Testis (tissue), 3 donors: ENCODE measurements around the gene ELF5. TPM values are rescaled to one million over a fixed set of nuclear protein-coding genes. Genes with fewer than 3 reads are reported as not detected.

Source experiments
- DNase-seq: peaks from one replicate; pipeline ENCODE4 v3.0.0-alpha.2; 2019
- H3K27ac ChIP-seq, 2 donors: fragments of 200-600 bp; sonication (generic); one replicate each; pipeline ENCODE4 v1.5.1; 2019
- H3K27me3 ChIP-seq: fragments of 200-600 bp; sonication (generic); one replicate; pipeline ENCODE4 v1.5.1; 2019
- H3K36me3 ChIP-seq: fragments of 200-600 bp; sonication (generic); one replicate; pipeline ENCODE4 v1.5.1; 2017; ENCODE audit warnings: low read depth; ENCODE audit errors: missing control alignments
- H3K4me1 ChIP-seq: fragments of 200-600 bp; sonication (generic); one replicate; pipeline ENCODE4 v1.5.1; 2019
- H3K4me3 ChIP-seq, 2 donors: fragments of 200-600 bp; sonication (generic); one replicate each; pipeline ENCODE4 v1.5.1; 2017 to 2019
- H3K9me3 ChIP-seq: fragments of 200-600 bp; sonication (generic); one replicate; pipeline ENCODE4 v1.5.1; 2017
- CTCF ChIP-seq, 3 experiments: fragments of 450-650 bp in 2 of 3; fragments of 200-600 bp in 1 of 3; sonication (generic) in 1 of 3; IDR thresholded peaks; one replicate each; pipeline ENCODE4 v1.5.1; 2016 to 2019; ENCODE audit warnings: antibody characterized with exemption in 3 of 3, mild to moderate bottlenecking in 2 of 3, moderate library complexity in 1 of 3
- POLR2A ChIP-seq: fragments of 450-650 bp; IDR thresholded peaks from one replicate; pipeline ENCODE4 v1.6.1; 2017; ENCODE audit warnings: antibody characterized with exemption, mild to moderate bottlenecking, moderate library complexity
- WGBS, 2 donors: methylation state at CpG; one replicate each; pipeline ENCODE4 v1.1.5; 2018; 5-methylcytosine and 5-hydroxymethylcytosine counted together
- intact Hi-C: fragments of 100-400 bp; cut with DNase I; formaldehyde crosslinking; loops from one replicate; pipeline ENCODE4 v1.15.1; 2023; ENCODE audit warnings: low total_unique reads
- polyA plus RNA-seq: library from polyadenylated mRNA; stranded (reverse); fragments of 350-450 nt; fragmentation: Illumina TruSeq; extraction: RNeasy Lipid Tissue Mini Kit (QIAGEN cat#74804); gene quantifications from one replicate; pipeline ENCODE4 v1.2.3, GENCODE V29; 2014; ENCODE audit warnings: low read depth, low replicate concordance; ENCODE audit not compliant: insufficient read depth
- total RNA-seq, 2 donors: library from RNA; depleted of rRNA; stranded (reverse); fragments of >200 nt; gene quantifications; one replicate each; pipeline ENCODE4 v1.2.3, GENCODE V29; 2016

The ELF5 gene
- total and polyA plus RNA-seq, 3 donors from 2014 or later: 0.34 to 0.63 (median 0.43) TPM

GRCh38 chr11:34530545-34531234 lies 17.1 kb upstream of the ELF5 start:
- no peaks in the 10 kb centered on the region for H3K4me1 ChIP-seq
- intact Hi-C loops: no loop called here
- no peaks in the 10 kb centered on the region for H3K9me3 ChIP-seq
- H3K27me3 ChIP-seq: no peaks in the 10 kb centered on the region
- H3K4me3 ChIP-seq: no peak overlapping the region
- no peak overlapping the region for H3K27ac ChIP-seq
- TF ChIP-seq POLR2A (no peak), CTCF (IDR thresholded peaks at IDR 0.05) (no peak)
- no peak for DNase-seq
- no peaks in the 10 kb centered on the region for H3K36me3 ChIP-seq
- WGBS, 2 donors: 83 to 90% methylated on average over 3 of the region's 3 CpGs

- no peak for TF ChIP-seq POLR2A
- TF ChIP-seq CTCF (IDR thresholded peaks at IDR 0.05): no peak
- Histone ChIP-seq H3K27ac (no peak overlapping the region), H3K27me3 (no peaks in the 10 kb centered on the region), H3K4me3 (no peak overlapping the region), H3K4me1 (no peaks in the 10 kb centered on the region), H3K36me3 (no peaks in the 10 kb centered on the region), H3K9me3 (no peaks in the 10 kb centered on the region)
- intact Hi-C loops: no loop called here
- 73 to 86% methylated on average over 1 of the region's 1 CpG for WGBS, 2 donors
- DNase-seq: no peak
These were observed 16.0 kb upstream of the ELF5 start for GRCh38 chr11:34529643-34530042.

GRCh38 chr11:34528072-34528471 lies 14.5 kb upstream of the ELF5 start:
- intact Hi-C loops: no loop called here
- Histone ChIP-seq H3K27ac (no peak overlapping the region), H3K4me1 (no peaks in the 10 kb centered on the region), H3K36me3 (no peaks in the 10 kb centered on the region), H3K9me3 (no peaks in the 10 kb centered on the region), H3K27me3 (no peaks in the 10 kb centered on the region), H3K4me3 (no peak overlapping the region)
- DNase-seq: no peak
- WGBS, 2 donors: 32 to 51% methylated on average over 2 of the region's 2 CpGs
- TF ChIP-seq CTCF (IDR thresholded peaks at IDR 0.05): no peak
- no peak for TF ChIP-seq POLR2A

- no peaks in the 10 kb centered on the region for H3K36me3 ChIP-seq
- TF ChIP-seq CTCF (IDR thresholded peaks at IDR 0.05) (no peak), POLR2A (no peak)
- H3K27ac ChIP-seq: no peak overlapping the region
- no peaks in the 10 kb centered on the region for H3K4me1 ChIP-seq
- no peak for DNase-seq
- no peak overlapping the region for H3K4me3 ChIP-seq
- no peaks in the 10 kb centered on the region for H3K9me3 ChIP-seq
- H3K27me3 ChIP-seq: no peaks in the 10 kb centered on the region
- 83 to 85% methylated on average over 9 of the region's 9 CpGs for WGBS, 2 donors
- intact Hi-C loops: no loop called here
These were observed 12.5 kb upstream of the ELF5 start for GRCh38 chr11:34525888-34526657.
